D721Med (cell line): ENCODE results near the gene SEMA6A.
A peak's percentile ranks its signal among the peaks of the same experiment; 100 is the strongest.

Experiments used
- DNase-seq: peaks from one replicate; pipeline ENCODE4 v3.0.0; 2011; ENCODE audit warnings: low spot score; ENCODE audit not compliant: insufficient read length
- FAIRE-seq: peaks from 2 replicates; lab custom pipeline; 2011; peaks lifted over from hg19 to GRCh38; lab: Jason Lieb, UNC
- TF ChIP-seq, protein P1 (sequence below): IDR thresholded peaks from 2 replicates; pipeline ENCODE4 v1.5.1; 2012; ENCODE audit warnings: mild to moderate bottlenecking, control low read depth; ENCODE audit not compliant: insufficient read depth; ENCODE audit errors: missing control alignments

Gene SEMA6A

DNA sequence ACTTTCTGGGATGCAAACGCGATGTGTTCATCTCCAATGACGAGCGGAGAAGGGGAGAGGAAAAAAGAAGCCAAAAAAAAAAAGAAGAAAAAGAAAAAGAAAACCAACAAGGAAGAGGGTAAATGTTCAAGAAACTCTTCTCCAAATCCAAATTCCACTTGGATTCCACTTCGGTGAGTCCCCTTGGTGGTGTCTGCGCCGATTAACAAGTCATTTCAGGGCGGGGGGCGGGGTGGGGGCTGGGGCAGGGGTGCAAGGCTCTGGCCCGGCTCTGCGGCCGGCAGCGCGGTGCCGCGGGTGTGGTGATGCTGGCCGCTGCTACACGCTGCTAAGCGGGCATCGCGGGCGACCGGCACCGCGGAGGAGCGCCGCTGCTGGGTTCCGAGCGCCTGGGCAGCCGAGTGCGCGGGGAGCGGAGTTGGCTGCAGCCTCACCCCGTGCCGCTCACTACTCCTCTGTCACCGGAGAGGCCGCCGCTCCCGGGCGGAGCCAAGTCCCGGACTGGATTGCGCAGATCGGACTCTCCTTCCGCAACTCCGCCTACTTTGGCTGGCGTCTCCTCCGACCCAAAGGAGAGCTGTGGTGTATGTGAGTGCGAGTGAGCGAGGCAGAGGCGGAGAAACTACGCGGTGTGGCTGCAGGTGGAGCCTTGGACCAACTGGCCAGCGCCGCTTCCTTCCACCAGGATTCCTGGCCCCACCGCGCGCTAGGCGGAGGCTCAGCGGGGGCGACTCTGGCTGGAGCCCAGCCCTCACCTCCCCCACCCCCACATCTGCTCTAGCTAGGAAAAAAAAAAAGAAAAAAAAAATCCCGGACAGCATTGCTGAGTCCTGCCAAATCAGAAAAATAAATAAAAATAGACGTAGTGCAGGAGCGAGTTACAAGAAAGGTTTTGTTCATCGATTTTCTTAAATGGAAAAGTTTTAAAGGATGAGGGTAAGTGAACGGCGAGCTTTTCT, at the start of gene SEMA6A:
TSS of gene SEMA6A (minus strand) at position 457 of the 959 bp plus-strand sequence. CDS start 69,879 bp downstream, outside the sequence.
- DNase-seq = peak; percentile 57
- TF ChIP-seq, protein P1, sequence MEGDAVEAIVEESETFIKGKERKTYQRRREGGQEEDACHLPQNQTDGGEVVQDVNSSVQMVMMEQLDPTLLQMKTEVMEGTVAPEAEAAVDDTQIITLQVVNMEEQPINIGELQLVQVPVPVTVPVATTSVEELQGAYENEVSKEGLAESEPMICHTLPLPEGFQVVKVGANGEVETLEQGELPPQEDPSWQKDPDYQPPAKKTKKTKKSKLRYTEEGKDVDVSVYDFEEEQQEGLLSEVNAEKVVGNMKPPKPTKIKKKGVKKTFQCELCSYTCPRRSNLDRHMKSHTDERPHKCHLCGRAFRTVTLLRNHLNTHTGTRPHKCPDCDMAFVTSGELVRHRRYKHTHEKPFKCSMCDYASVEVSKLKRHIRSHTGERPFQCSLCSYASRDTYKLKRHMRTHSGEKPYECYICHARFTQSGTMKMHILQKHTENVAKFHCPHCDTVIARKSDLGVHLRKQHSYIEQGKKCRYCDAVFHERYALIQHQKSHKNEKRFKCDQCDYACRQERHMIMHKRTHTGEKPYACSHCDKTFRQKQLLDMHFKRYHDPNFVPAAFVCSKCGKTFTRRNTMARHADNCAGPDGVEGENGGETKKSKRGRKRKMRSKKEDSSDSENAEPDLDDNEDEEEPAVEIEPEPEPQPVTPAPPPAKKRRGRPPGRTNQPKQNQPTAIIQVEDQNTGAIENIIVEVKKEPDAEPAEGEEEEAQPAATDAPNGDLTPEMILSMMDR = no peak
- no peak for FAIRE-seq

GRCh38 chr5:116622375-116623050, 47.9 kb upstream of the SEMA6A start:
- DNase-seq = no peak
- TF ChIP-seq, protein P1 = no peak
- no peak for FAIRE-seq

DNA sequence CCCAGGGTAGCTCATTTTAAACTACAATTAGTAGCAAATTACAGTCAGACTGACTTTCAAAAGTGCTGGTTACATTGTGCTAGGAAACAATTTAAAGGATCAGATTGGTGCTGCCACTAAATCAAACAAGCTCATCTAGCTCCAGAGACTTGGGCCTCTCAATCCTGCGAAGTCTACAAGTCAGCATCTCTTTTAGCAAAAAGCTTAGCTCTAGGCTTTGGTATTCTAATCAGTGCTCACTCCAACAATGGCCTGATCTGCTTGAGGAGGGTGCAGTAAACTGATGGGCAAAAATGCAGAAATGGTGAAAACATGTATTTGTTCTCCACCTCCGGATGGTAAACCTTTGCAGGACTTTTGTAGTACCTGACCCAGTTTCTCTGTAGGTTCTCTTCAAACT, 47.0 kb upstream of the SEMA6A start:
- FAIRE-seq = no peak
- DNase-seq = no peak
- TF ChIP-seq, protein P1 = no peak

DNA sequence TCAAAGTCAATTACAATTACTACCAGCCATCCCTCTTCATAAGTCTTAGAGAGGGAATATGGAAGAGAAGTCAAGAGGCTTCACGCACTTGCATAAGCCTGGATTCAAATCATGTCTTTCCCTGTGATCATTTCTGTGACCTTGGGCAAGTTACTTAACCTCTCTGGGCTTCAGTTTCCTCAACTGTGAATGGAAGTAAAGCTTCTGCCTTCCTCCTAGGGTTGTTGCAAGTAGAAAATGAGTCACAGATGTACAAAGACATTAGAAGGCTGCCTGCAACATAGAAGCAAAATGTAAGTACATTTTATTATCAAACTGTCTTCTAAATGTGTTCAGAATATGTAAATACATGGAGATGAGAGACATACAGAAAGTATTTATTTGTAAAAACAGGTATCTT, 42.3 kb upstream of the SEMA6A start:
- FAIRE-seq (no peak), DNase-seq (no peak)
- TF ChIP-seq, protein P1 = no peak

DNA sequence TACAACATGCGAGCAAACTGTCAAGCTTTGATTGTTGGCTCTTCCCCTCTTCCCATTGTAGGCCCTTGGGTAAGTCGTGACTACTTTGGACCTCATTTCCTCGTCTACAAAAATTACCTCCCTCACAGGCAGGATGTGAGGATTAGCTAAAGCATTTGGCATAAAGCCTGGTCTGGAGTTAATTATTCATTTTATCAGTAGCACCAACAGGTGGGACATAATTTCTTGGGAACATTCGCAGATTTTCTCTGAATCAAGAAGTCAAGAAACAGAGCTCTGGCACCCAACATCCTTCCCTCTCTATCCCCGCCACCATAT, 39.9 kb upstream of the SEMA6A start:
- DNase-seq (no peak), FAIRE-seq (no peak)
- TF ChIP-seq, protein P1 = no peak

DNA sequence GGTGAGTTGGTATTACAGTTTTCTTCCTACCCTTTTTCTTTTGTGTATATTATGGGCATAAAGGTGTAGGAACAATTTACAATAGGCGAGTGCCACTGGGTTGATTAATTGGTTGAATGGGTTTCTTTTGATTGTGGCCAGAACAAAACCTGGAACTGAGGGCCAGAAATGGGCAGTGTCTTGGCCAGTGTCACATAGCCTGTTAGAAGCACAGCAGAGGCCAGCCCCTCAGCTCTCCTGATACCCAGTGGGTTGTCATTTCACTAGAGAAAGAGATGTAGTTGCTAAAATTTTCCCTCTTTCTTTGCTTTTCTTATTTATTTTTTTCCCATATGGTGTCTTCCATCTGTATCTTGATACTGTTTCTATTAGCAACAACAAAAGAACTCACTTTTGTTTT, 38.8 kb upstream of the SEMA6A start:
- FAIRE-seq = no peak

More for the DNA sequence above, 38.8 kb upstream of the SEMA6A start:
- DNase-seq = no peak
- TF ChIP-seq, protein P1 = no peak
